Gastroesophageal sphincter (tissue), 4 donors: ENCODE measurements around the gene C6orf58. TPM values are rescaled to one million over a fixed set of nuclear protein-coding genes. Genes with fewer than 3 reads are reported as not detected.

Experiments
- ATAC-seq: fragments of 150-250 bp; one replicate; pipeline ENCODE4 v1.9.1; 2016; ENCODE audit warnings: mild to moderate bottlenecking, moderate library complexity
- H3K27ac ChIP-seq, 4 donors: fragments of 200-600 bp; sonication (generic) in 3 of 4; 1 replicate in 3 of 4; 2 replicates in 1 of 4; pipeline ENCODE4 v1.5.1; 2016 to 2019
- H3K27me3 ChIP-seq: fragments of 200-600 bp; sonication (generic); one replicate; pipeline ENCODE4 v1.5.1; 2019
- H3K36me3 ChIP-seq, 2 donors: fragments of 200-600 bp; sonication (generic); one replicate each; pipeline ENCODE4 v1.5.1; 2019; ENCODE audit warnings: control low read depth in 1 of 2
- H3K4me1 ChIP-seq, 3 donors: fragments of 200-600 bp; sonication (generic); 1 replicate in 2 of 3; 2 replicates in 1 of 3; pipeline ENCODE4 v1.5.1; 2016 to 2019; ENCODE audit warnings: control low read depth in 2 of 3
- H3K4me3 ChIP-seq, 2 donors: fragments of 200-600 bp; sonication (generic); one replicate each; pipeline ENCODE4 v1.5.1; 2019; ENCODE audit warnings: mild to moderate bottlenecking in 1 of 2, moderate library complexity in 1 of 2
- H3K9me3 ChIP-seq, 3 donors: fragments of 200-600 bp; sonication (generic); one replicate each; pipeline ENCODE4 v1.5.1; 2017 to 2019; ENCODE audit warnings: control low read depth in 2 of 3
- EP300 ChIP-seq: sonication (generic); formaldehyde crosslinking; IDR thresholded peaks from one replicate; pipeline ENCODE4 v1.6.1; 2017; ENCODE audit warnings: antibody characterized with exemption, mild to moderate bottlenecking
- POLR2A ChIP-seq, 2 donors: fragments of 450-650 bp; IDR thresholded peaks; one replicate each; pipeline ENCODE4 v1.6.1; 2017; ENCODE audit warnings: antibody characterized with exemption in 2 of 2, mild to moderate bottlenecking in 2 of 2, moderate library complexity in 1 of 2
- POLR2AphosphoS5 ChIP-seq: sonication (generic); formaldehyde crosslinking; IDR thresholded peaks from one replicate; pipeline ENCODE4 v1.6.1; 2017; ENCODE audit warnings: antibody characterized with exemption
- WGBS, 2 donors: methylation state at CpG; one replicate each; pipeline ENCODE4 v1.1.5; 2018; ENCODE audit warnings: low coverage in 1 of 2; 5-methylcytosine and 5-hydroxymethylcytosine counted together
- total RNA-seq, 4 donors: library from RNA; depleted of rRNA; stranded (reverse); fragments of >200 nt; gene quantifications; one replicate each; pipeline ENCODE4 v1.1.0, GENCODE V29; 2016
- TF ChIP-seq, protein P1 (sequence below), 4 experiments: fragments of 200-600 bp in 2 of 4; fragments of 450-650 bp in 2 of 4; sonication (generic) in 1 of 4; IDR thresholded peaks; one replicate each; pipeline ENCODE4 v1.5.1; 2017 to 2019; ENCODE audit warnings: antibody characterized with exemption in 4 of 4, mild to moderate bottlenecking in 2 of 4, moderate library complexity in 2 of 4

The C6orf58 gene
- total RNA-seq, 4 donors from 2014 or later, result not detected

DNA sequence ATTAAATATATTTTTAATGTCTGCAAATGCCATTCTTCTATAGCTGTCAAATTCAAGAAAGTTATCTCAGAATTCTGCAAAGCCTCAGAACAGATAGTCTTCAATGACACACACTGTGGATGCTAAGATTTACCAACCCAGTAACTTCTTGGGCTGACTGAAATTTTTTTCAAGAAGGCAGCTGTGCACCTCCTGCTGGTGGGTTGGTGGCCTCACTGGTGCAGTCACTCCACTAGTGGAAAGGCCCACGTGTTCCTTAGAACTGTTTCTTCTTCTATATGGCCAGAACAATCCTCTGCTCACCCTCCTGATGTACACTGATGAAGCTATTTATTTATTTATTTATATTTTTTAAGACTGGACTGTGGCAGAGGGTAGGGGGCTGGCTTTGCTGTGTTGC is 29.8 kb upstream of the C6orf58 start:
- Histone ChIP-seq H3K4me1 (no peaks in the 10 kb centered on the region), H3K27me3 (no peaks in the 10 kb centered on the region), H3K9me3 (no peaks in the 10 kb centered on the region), H3K27ac (no peak overlapping the region), H3K36me3 (no peaks in the 10 kb centered on the region), H3K4me3 (no peak overlapping the region)
- TF ChIP-seq EP300, result no peak
- no peak for TF ChIP-seq POLR2A (IDR thresholded peaks at IDR 0.05)
- TF ChIP-seq, protein P1, sequence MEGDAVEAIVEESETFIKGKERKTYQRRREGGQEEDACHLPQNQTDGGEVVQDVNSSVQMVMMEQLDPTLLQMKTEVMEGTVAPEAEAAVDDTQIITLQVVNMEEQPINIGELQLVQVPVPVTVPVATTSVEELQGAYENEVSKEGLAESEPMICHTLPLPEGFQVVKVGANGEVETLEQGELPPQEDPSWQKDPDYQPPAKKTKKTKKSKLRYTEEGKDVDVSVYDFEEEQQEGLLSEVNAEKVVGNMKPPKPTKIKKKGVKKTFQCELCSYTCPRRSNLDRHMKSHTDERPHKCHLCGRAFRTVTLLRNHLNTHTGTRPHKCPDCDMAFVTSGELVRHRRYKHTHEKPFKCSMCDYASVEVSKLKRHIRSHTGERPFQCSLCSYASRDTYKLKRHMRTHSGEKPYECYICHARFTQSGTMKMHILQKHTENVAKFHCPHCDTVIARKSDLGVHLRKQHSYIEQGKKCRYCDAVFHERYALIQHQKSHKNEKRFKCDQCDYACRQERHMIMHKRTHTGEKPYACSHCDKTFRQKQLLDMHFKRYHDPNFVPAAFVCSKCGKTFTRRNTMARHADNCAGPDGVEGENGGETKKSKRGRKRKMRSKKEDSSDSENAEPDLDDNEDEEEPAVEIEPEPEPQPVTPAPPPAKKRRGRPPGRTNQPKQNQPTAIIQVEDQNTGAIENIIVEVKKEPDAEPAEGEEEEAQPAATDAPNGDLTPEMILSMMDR (IDR thresholded peaks at IDR 0.05), result no peak
- no peak for TF ChIP-seq POLR2AphosphoS5
- 10% methylated on average over 1 of the region's 1 CpG; no CpG with 5 or more reads in 1 of the 2 donors for WGBS, 2 donors
- ATAC-seq, result no peak

DNA sequence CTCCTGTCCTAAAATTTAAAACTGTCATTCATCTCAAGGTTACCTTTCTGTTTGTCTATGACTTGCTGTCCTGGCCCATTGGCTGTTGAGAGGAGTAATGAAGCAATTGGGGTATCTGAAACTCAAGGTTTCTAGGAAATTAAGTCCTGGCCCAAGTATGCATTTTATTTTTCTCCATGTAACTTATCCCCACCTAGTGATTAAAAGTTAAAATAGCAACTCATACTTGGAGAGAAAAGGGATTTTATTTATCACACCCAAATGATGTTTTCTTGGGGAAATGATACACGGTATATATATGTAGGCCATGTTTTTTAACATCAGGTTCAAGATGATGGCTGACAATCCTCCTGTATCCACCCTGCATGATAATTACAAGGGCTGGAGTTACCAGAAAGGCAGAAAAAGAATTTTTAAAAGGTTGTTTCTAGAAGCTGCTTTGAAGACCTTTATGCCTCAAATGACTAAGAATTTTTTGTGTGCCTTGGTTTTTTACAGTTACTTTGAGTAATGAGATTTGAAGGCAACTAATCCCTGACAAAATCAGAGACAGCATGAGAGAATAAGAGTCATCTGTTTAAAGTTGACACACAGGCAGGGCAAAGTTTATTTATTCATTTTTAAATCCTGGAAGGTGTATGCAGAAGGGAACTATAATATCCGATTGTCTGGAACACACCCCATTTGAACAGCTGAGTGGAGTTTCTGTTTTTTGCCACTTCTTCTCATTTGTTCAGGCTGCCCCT is 28.9 kb upstream of the C6orf58 start:
- Histone ChIP-seq H3K9me3 (no peaks in the 10 kb centered on the region), H3K27me3 (no peaks in the 10 kb centered on the region), H3K4me1 (no peaks in the 10 kb centered on the region), H3K36me3 (no peaks in the 10 kb centered on the region), H3K4me3 (no peak overlapping the region), H3K27ac (no peak overlapping the region)
- 28 to 35% methylated on average over 2 of the region's 2 CpGs for WGBS, 2 donors
- TF ChIP-seq, protein P1 (IDR thresholded peaks at IDR 0.05), result peak in 1 of 4 experiments; percentile 10
- no peak for TF ChIP-seq EP300
- no peak for ATAC-seq

DNA sequence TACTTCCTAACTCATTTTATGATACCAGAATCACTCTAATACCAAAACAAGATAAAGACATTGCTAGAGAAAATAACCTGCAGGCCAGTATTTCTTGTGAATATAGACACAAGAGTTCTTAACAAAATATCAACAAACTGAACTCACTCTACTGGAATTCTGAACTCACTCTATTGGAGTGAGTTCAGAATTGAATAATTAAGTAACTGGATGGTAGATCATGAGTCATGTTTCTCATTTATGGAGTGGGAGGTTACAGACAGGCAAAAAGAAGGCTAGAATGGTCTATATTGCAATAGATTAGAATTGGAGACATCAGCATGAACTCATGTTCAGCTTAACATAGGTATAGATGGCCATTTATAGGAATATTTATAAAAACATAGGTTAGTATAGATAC is 26.6 kb upstream of the C6orf58 start:
- no peak for TF ChIP-seq POLR2A (IDR thresholded peaks at IDR 0.05)
- TF ChIP-seq EP300, result no peak
- TF ChIP-seq, protein P1 (IDR thresholded peaks at IDR 0.05), result no peak
- TF ChIP-seq POLR2AphosphoS5, result no peak
- Histone ChIP-seq H3K27me3 (no peaks in the 10 kb centered on the region), H3K4me3 (no peak overlapping the region), H3K27ac (no peak overlapping the region), H3K4me1 (no peaks in the 10 kb centered on the region), H3K36me3 (no peaks in the 10 kb centered on the region), H3K9me3 (no peaks in the 10 kb centered on the region)
- ATAC-seq, result no peak

DNA sequence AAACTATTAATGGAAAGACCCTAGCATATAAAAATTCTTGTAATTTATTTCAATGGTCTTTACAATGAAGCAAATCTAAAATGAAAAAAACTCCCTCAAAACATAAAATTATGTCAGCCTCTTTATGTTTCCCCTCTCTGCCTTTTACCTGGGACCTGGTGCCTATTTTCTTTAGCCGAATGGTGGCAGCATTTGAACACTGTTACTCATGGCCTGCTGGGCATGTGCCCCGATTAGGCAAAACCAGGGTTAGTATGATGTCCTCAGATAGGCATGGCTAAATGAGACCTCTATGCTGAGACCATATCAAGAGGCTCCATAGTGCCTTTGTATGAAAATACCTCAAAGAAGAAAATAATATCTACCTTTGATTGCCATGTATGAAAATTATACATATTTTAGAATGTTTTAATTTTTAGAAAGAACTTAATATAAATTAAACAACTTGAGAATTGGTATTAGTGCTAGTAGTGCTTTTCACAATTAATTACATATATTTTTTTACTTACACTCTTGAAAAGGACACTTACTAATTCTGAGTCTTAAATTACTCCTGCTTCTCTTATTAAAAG is 22.5 kb upstream of the C6orf58 start:
- ATAC-seq, result no peak
- H3K27me3 ChIP-seq, result no peaks in the 10 kb centered on the region
- 16 to 28% methylated on average over 2 of the region's 2 CpGs for WGBS, 2 donors
- H3K4me1 ChIP-seq, result no peaks in the 10 kb centered on the region
- H3K9me3 ChIP-seq, result no peaks in the 10 kb centered on the region
- TF ChIP-seq, protein P1 (IDR thresholded peaks at IDR 0.05), result peak in 1 of 4 experiments; percentile 23
- no peak for TF ChIP-seq POLR2A (IDR thresholded peaks at IDR 0.05)
- no peaks in the 10 kb centered on the region for H3K36me3 ChIP-seq
- H3K27ac ChIP-seq, result no peak overlapping the region
- no peak overlapping the region for H3K4me3 ChIP-seq

DNA sequence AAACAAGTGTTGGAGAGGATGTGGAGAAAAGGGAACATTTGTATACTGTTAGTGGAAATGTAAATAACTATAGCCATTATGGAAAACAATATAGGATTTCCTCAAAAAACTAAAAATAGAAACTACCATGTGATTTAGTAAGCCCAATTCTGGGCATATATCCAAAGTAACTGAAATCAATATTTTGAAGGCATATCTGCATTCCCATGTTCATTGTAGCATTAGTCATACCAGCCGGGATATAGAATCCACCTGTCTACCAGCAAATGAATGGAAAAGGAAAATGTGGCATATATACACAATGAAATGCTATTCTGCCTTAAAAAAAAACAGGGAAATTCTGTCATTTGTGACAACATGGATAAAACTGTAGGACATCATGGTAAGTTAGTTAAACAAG is 15.3 kb upstream of the C6orf58 start:
- TF ChIP-seq POLR2AphosphoS5 (no peak), EP300 (no peak), POLR2A (IDR thresholded peaks at IDR 0.05) (no peak)
- TF ChIP-seq, protein P1 (IDR thresholded peaks at IDR 0.05), result no peak
- no peaks in the 10 kb centered on the region for H3K27me3 ChIP-seq
- no peak overlapping the region for H3K4me3 ChIP-seq
- H3K9me3 ChIP-seq, result no peaks in the 10 kb centered on the region
- H3K36me3 ChIP-seq, result no peaks in the 10 kb centered on the region
- no peak overlapping the region for H3K27ac ChIP-seq
- WGBS, 2 donors, result 17 to 72% methylated on average over 1 of the region's 1 CpG
- ATAC-seq, result no peak
- H3K4me1 ChIP-seq, result no peaks in the 10 kb centered on the region
